Panc1 (cell line): Measurements from ENCODE around the gene RGS6. TPM values are rescaled to one million over a fixed set of nuclear protein-coding genes. Genes with fewer than 3 reads are reported as not detected.

ENCODE experiments used
- ATAC-seq: fragments of 200-7000 bp; cut with Tn5 transposase; 2 replicates; pipeline ENCODE4 v1.9.1; 2020; ENCODE audit warnings: mild to moderate bottlenecking, moderate library complexity
- BruUV-seq: library from RNA; stranded (reverse); fragments of 400-500 nt; replicated peaks from 2 replicates; lab custom pipeline; 2021; lab: Mats Ljungman, UMichigan
- CTCF ChIA-PET: fragments of 300-600 bp; sonication (Branson Sonifier 250); formaldehyde crosslinking; loops from one replicate; lab custom pipeline; 2022; ENCODE audit warnings: antibody characterized with exemption; lab: Charles Lee
- POLR2A ChIA-PET: fragments of 300-600 bp; sonication (Branson Sonifier 250); formaldehyde crosslinking; loops from one replicate; lab custom pipeline; 2022; ENCODE audit warnings: antibody characterized with exemption; lab: Charles Lee
- DNase-seq: peaks from one replicate; pipeline ENCODE4 v3.0.0-alpha.2; 2010; ENCODE audit warnings: low read depth, low spot score
- H3K27ac ChIP-seq: 2 replicates; pipeline ENCODE4 v1.5.1; 2011; ENCODE audit warnings: mild to moderate bottlenecking, low read length, inconsistent platforms
- H3K27me3 ChIP-seq: fragments of 200-500 bp; sonication (Bioruptor generic); 2 replicates; pipeline ENCODE4 v1.6.0; 2014; ENCODE audit warnings: low read length, inconsistent platforms; ENCODE audit not compliant: control insufficient read depth, insufficient read depth
- H3K36me3 ChIP-seq: fragments of 200-500 bp; sonication (Bioruptor generic); 2 replicates; pipeline ENCODE4 v1.5.1; 2014; ENCODE audit warnings: inconsistent platforms, mild to moderate bottlenecking, low read length, moderate library complexity; ENCODE audit not compliant: control insufficient read depth, insufficient read depth
- H3K4me1 ChIP-seq: 2 replicates; pipeline ENCODE4 v1.5.1; 2011; ENCODE audit warnings: inconsistent platforms, mild to moderate bottlenecking, low read length, moderate library complexity; ENCODE audit not compliant: control insufficient read depth, insufficient read depth
- H3K4me3 ChIP-seq, 2 experiments: 2 replicates each; pipeline ENCODE4 v1.5.1; 2011 to 2012; ENCODE audit warnings: low read depth in 2 of 2, low read length in 2 of 2, mild to moderate bottlenecking in 2 of 2, inconsistent platforms in 1 of 2, moderate library complexity in 1 of 2
- H3K9me3 ChIP-seq: fragments of 200-500 bp; sonication (Bioruptor generic); 2 replicates; pipeline ENCODE4 v1.5.1; 2014; ENCODE audit warnings: low read depth, mild to moderate bottlenecking, inconsistent platforms, low read length, moderate library complexity; ENCODE audit not compliant: control insufficient read depth, insufficient read depth
- POLR2AphosphoS5 ChIP-seq: IDR thresholded peaks from 2 replicates; pipeline ENCODE4 v1.6.1; 2012; ENCODE audit warnings: mild to moderate bottlenecking, low read depth, low read length, moderate library complexity
- SIN3A ChIP-seq: IDR thresholded peaks from 2 replicates; pipeline ENCODE4 v1.6.1; 2012; ENCODE audit warnings: low read depth, mild to moderate bottlenecking, low read length, moderate library complexity, borderline replicate concordance; ENCODE audit not compliant: insufficient read depth
- TCF7L2 ChIP-seq: IDR thresholded peaks from 2 replicates; pipeline ENCODE4 v1.6.1; 2011; ENCODE audit warnings: mild to moderate bottlenecking, low read depth, low read length, inconsistent platforms
- in situ Hi-C: cut with HindIII; loops from 2 replicates; pipeline ENCODE4 v1.10.0; 2016; ENCODE audit warnings: low sequenced_read_pairs, low pct_unique_long_range_greater_than_20kb
- intact Hi-C: fragments of 100-400 bp; cut with micrococcal nuclease; formaldehyde crosslinking; loops from one replicate; pipeline ENCODE4 v1.10.0; 2022; ENCODE audit not compliant: unreplicated experiment
- total RNA-seq: library from RNA; stranded (reverse); gene quantifications from one replicate; pipeline ENCODE4 v1.2.1, GENCODE V29; 2021; ENCODE audit not compliant: unreplicated experiment
- TF ChIP-seq, protein P1 (sequence below): fragments of 450-650 bp; IDR thresholded peaks from 2 replicates; pipeline ENCODE4 v1.5.1; 2017; ENCODE audit warnings: mild to moderate bottlenecking
- TF ChIP-seq, protein P2 (sequence below), 2 experiments: IDR thresholded peaks; 2 replicates each; pipeline ENCODE4 v1.6.1; 2011 to 2012; ENCODE audit warnings: low read depth in 2 of 2, control low read depth in 1 of 2, low read length in 1 of 2, mild to moderate bottlenecking in 1 of 2, moderate library complexity in 1 of 2; ENCODE audit not compliant: insufficient read depth in 1 of 2

The RGS6 gene
- total RNA-seq, 1 experiment from 2014 or later = not detected

DNA sequence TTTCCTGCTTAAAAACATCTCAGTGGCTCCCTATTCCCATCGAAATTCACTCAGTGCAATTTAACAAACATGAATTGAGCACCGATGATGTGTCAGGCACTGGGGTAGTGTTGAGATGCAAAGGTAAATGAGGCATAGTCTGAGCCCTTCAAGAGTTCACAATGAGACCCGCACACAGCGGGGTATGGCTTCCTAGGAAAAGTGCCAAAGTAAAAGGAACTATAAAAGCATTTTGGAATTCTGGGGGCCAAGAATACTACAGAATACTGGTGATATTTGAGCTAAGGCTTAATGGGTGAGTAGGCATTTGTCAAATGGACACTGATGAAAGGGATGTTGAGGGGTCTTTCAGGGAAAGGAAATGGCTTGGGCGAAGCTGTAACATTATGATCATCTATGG, 646.3 kb downstream of the RGS6 start:
- H3K4me3 ChIP-seq = no peak overlapping the region
- in situ Hi-C loops = no loop called here
- TF ChIP-seq POLR2AphosphoS5 (no peak), SIN3A (no peak), TCF7L2 (no peak)
- TF ChIP-seq, protein P1, sequence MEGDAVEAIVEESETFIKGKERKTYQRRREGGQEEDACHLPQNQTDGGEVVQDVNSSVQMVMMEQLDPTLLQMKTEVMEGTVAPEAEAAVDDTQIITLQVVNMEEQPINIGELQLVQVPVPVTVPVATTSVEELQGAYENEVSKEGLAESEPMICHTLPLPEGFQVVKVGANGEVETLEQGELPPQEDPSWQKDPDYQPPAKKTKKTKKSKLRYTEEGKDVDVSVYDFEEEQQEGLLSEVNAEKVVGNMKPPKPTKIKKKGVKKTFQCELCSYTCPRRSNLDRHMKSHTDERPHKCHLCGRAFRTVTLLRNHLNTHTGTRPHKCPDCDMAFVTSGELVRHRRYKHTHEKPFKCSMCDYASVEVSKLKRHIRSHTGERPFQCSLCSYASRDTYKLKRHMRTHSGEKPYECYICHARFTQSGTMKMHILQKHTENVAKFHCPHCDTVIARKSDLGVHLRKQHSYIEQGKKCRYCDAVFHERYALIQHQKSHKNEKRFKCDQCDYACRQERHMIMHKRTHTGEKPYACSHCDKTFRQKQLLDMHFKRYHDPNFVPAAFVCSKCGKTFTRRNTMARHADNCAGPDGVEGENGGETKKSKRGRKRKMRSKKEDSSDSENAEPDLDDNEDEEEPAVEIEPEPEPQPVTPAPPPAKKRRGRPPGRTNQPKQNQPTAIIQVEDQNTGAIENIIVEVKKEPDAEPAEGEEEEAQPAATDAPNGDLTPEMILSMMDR = no peak
- TF ChIP-seq, protein P2, sequence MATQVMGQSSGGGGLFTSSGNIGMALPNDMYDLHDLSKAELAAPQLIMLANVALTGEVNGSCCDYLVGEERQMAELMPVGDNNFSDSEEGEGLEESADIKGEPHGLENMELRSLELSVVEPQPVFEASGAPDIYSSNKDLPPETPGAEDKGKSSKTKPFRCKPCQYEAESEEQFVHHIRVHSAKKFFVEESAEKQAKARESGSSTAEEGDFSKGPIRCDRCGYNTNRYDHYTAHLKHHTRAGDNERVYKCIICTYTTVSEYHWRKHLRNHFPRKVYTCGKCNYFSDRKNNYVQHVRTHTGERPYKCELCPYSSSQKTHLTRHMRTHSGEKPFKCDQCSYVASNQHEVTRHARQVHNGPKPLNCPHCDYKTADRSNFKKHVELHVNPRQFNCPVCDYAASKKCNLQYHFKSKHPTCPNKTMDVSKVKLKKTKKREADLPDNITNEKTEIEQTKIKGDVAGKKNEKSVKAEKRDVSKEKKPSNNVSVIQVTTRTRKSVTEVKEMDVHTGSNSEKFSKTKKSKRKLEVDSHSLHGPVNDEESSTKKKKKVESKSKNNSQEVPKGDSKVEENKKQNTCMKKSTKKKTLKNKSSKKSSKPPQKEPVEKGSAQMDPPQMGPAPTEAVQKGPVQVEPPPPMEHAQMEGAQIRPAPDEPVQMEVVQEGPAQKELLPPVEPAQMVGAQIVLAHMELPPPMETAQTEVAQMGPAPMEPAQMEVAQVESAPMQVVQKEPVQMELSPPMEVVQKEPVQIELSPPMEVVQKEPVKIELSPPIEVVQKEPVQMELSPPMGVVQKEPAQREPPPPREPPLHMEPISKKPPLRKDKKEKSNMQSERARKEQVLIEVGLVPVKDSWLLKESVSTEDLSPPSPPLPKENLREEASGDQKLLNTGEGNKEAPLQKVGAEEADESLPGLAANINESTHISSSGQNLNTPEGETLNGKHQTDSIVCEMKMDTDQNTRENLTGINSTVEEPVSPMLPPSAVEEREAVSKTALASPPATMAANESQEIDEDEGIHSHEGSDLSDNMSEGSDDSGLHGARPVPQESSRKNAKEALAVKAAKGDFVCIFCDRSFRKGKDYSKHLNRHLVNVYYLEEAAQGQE (IDR thresholded peaks at IDR 0.05; ENCODE audit: insufficient read depth in 1 of 2, low read depth in 2 of 2, low read length in 1 of 2) = no peak
- POLR2A ChIA-PET = interaction anchor here (0.6 kb wide), 1 partner anchor 1156 kb away, joined by 3 read pairs; no protein-coding TSS in a partner anchor
- no peak overlapping the region for H3K27ac ChIP-seq
- CTCF ChIA-PET = no interaction called here
- no peak for DNase-seq
- intact Hi-C loops = no loop called here
- no peaks in the 10 kb centered on the region; the same call in 1 of the 2 replicates for H3K27me3 ChIP-seq
- no peaks in the 10 kb centered on the region for H3K4me1 ChIP-seq
- no peaks in the 10 kb centered on the region for H3K9me3 ChIP-seq
- no peak for ATAC-seq
- BruUV-seq = no TSS peak
- H3K36me3 ChIP-seq = no peaks in the 10 kb centered on the region

DNA sequence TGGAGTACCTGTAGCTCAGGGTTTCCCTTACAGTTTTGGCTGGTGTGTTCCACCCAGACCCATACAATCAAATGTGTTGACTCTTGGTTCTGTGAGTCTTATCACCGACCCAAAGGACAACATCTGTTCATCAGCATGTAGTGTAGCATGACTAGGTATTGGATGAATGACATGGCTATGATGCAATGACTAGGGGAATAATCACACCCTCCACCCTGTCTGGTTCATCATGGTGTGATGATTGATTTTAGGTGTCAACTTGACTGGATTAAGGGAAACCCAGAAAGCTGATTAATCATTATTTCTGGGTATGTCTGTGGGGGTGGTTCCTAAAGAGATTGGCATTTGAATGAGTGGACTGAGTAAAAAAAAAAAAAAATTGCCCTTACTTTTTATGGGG, 650.4 kb downstream of the RGS6 start:
- TF ChIP-seq TCF7L2 = no peak
- TF ChIP-seq, protein P1 = no peak
- TF ChIP-seq, protein P2 (IDR thresholded peaks at IDR 0.05; ENCODE audit: insufficient read depth in 1 of 2, low read depth in 2 of 2, low read length in 1 of 2) = no peak
- TF ChIP-seq SIN3A = no peak
- TF ChIP-seq POLR2AphosphoS5 = no peak

More for the DNA sequence above, 650.4 kb downstream of the RGS6 start:
- no TSS peak for BruUV-seq
- H3K36me3 ChIP-seq = no peaks in the 10 kb centered on the region
- POLR2A ChIA-PET = no interaction called here
- no peak for ATAC-seq
- H3K9me3 ChIP-seq = no peaks in the 10 kb centered on the region
- no peaks in the 10 kb centered on the region for H3K4me1 ChIP-seq
- H3K4me3 ChIP-seq = no peak overlapping the region
- no peaks in the 10 kb centered on the region; the same call in 1 of the 2 replicates for H3K27me3 ChIP-seq
- in situ Hi-C loops = no loop called here
- no peak for DNase-seq
- CTCF ChIA-PET = no interaction called here
- H3K27ac ChIP-seq = no peak overlapping the region
- intact Hi-C loops = no loop called here
